Fibroblast of villous mesenchyme (primary cell): Measurements from ENCODE around the gene VPS4A. TPM values are rescaled to one million over a fixed set of nuclear protein-coding genes. Genes with fewer than 3 reads are reported as not detected.
A peak's percentile ranks its signal among the peaks of the same experiment; 100 is the strongest.

Source experiments
- DNase-seq: peaks from one replicate; pipeline ENCODE4 v3.0.0-alpha.2; 2010; ENCODE audit warnings: low read depth
- H3K4me3 ChIP-seq: 2 replicates; pipeline ENCODE4 v1.5.1; 2011; ENCODE audit warnings: low read depth, mild to moderate bottlenecking, low read length
- CTCF ChIP-seq: IDR thresholded peaks from 2 replicates; pipeline ENCODE4 v1.5.1; 2012; ENCODE audit warnings: low read depth, mild to moderate bottlenecking, low read length; ENCODE audit not compliant: insufficient read depth
- total RNA-seq: library from RNA; depleted of rRNA; stranded (reverse); fragments of >200 nt; gene quantifications from 2 replicates; pipeline ENCODE4 v1.2.3, GENCODE V29; 2012

VPS4A gene
- total RNA-seq, 1 donor: 31.1 TPM

GRCh38 chr16:69320740-69321073 lies 9.6 kb downstream of the VPS4A start:
- H3K4me3 ChIP-seq: no peak overlapping the region
- TF ChIP-seq CTCF: no peak
- no peak for DNase-seq

GRCh38 chr16:69321080-69321479 lies 9.9 kb downstream of the VPS4A start:
- H3K4me3 ChIP-seq: no peak overlapping the region
- TF ChIP-seq CTCF: no peak
- DNase-seq: no peak

- no peak for TF ChIP-seq CTCF
- DNase-seq: no peak
- H3K4me3 ChIP-seq: no peak overlapping the region
Observed at GRCh38 chr16:69322343-69322742, 11.2 kb downstream of the VPS4A start.

GRCh38 chr16:69323415-69323814 lies 12.3 kb downstream of the VPS4A start:
- TF ChIP-seq CTCF: no peak
- H3K4me3 ChIP-seq: no peak overlapping the region

GRCh38 chr16:69324013-69324531 lies 12.9 kb downstream of the VPS4A start:
- TF ChIP-seq CTCF: no peak
- DNase-seq: peak; percentile 24
- no peak overlapping the region for H3K4me3 ChIP-seq

More at GRCh38 chr16:69323415-69323814, 12.3 kb downstream of the VPS4A start:
- no peak for DNase-seq

- no peak overlapping the region for H3K4me3 ChIP-seq
- no peak for TF ChIP-seq CTCF
- DNase-seq: no peak
Observed at GRCh38 chr16:69324585-69325253, 13.6 kb downstream of the VPS4A start.

- no peak for DNase-seq
- no peak for TF ChIP-seq CTCF
- H3K4me3 ChIP-seq: no peak overlapping the region
Observed at GRCh38 chr16:69325784-69326171, 14.6 kb downstream of the VPS4A start.
